ENCODE data around the gene CIAPIN1. TPM values are rescaled to one million over a fixed set of nuclear protein-coding genes. Genes with fewer than 3 reads are reported as not detected.
A peak's percentile ranks its signal among the peaks of the same experiment; 100 is the strongest.

CIAPIN1 gene
- total and polyA plus RNA-seq, 4 donors, result 62.9 to 102 (median 83.4) TPM

DNA sequence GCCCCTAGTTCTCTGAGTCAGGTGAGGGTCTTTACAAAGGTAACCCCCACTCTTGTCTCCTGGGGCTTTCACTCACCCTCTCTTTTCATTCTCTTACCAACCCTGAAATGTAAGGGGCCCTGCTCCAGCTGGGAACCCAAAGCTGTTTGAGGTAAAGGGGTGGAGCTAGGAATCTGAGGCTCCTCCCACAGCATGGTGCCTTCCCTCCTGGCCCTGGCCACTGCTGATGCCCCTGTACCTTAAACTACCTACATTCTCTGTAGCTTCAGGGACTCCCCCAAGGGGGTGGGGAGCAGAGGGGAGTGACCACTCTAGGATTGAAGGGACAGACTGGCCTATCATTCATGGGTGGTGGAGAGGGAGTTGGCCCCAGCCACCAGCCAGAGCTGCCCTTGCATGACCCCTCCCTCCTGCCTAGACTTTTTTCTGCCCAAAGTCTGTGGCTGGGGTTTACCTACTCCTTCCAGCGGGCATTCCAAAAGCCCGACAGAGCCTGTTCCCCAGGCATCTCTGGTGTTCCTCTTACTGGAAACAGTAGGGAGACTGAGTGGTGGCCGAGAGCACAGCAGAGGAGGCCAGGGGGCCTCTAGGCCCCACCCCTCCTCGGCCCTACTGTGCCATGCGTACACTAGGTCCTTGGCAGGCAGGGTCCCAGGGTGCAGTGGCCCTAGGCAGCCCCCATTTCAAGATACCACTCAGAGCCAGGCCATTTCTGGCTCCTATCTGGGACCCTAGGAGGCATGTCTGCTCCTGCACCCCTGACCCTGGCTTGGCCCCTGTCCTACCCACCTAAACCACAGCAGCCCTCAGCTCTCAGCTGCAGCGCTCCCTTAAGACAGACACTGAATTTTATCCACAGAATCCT is 29.6 kb upstream of the CIAPIN1 start:
- H3K27me3 ChIP-seq (ENCODE audit: control insufficient read depth, insufficient read depth, low read length), result no peaks in the 10 kb centered on the region
- no peaks in the 10 kb centered on the region for H3K9me3 ChIP-seq (ENCODE audit: control insufficient read depth, insufficient read depth, low read length)
- WGBS (ENCODE audit: insufficient coverage), result 57% methylated on average over 4 of the region's 6 CpGs
- no peak overlapping the region for H3K4me3 ChIP-seq (ENCODE audit: low read depth, low read length)
- no peak for DNase-seq (ENCODE audit: low read depth in 4 of 6, low spot score in 6 of 6)
- H3K36me3 ChIP-seq (ENCODE audit: control insufficient read depth, insufficient read depth, low read length), result peaks cover 44% of the 10 kb centered on the region
- H3K27ac ChIP-seq (ENCODE audit: low read depth, low read length), result no peak overlapping the region
- H3K4me1 ChIP-seq (ENCODE audit: control insufficient read depth, insufficient read depth, low read length), result peaks cover 75% of the 10 kb centered on the region

DNA sequence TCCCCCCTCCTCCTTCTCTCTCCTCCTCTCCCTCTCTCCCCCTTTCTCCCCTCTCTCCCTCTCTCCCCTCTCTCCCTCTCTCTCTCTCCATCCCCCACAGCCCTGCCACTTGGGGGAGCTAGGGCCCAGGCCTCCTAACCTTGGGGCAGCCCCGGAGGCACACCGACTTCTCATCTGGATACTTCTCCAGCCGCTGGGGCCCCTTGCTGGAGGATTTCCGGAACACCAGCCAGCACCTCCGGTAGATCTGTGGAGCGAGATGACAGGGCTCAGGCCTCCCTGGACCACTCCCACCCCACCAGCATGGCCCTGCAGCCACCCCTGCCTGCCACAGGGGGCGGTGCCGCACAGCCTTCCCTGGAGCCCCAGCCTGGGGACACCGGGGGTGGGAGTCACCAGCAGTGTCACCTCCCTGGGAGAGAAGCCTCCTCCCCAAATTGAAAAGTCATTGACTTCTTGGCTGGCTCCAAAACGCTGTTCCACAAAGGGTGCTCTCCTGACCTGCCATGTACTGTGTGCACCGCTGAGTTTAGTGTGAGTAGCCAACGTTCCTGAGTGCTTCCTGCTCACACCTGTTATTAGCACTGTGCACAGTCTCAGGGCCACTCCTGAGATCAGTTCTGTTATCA is 28.6 kb upstream of the CIAPIN1 start:
- H3K4me1 ChIP-seq (ENCODE audit: control insufficient read depth, insufficient read depth, low read length), result peaks cover 72% of the 10 kb centered on the region
- H3K36me3 ChIP-seq (ENCODE audit: control insufficient read depth, insufficient read depth, low read length), result peaks cover 50% of the 10 kb centered on the region
- no peak overlapping the region for H3K4me3 ChIP-seq (ENCODE audit: low read depth, low read length)
- DNase-seq (ENCODE audit: low read depth in 4 of 6, low spot score in 6 of 6), result peak in 1 of 6 donors; percentile 33
- H3K27ac ChIP-seq (ENCODE audit: low read depth, low read length), result no peak overlapping the region
- WGBS (ENCODE audit: insufficient coverage), result 6% methylated on average over 12 of the region's 12 CpGs
- no peaks in the 10 kb centered on the region for H3K27me3 ChIP-seq (ENCODE audit: control insufficient read depth, insufficient read depth, low read length)
- no peaks in the 10 kb centered on the region for H3K9me3 ChIP-seq (ENCODE audit: control insufficient read depth, insufficient read depth, low read length)

DNA sequence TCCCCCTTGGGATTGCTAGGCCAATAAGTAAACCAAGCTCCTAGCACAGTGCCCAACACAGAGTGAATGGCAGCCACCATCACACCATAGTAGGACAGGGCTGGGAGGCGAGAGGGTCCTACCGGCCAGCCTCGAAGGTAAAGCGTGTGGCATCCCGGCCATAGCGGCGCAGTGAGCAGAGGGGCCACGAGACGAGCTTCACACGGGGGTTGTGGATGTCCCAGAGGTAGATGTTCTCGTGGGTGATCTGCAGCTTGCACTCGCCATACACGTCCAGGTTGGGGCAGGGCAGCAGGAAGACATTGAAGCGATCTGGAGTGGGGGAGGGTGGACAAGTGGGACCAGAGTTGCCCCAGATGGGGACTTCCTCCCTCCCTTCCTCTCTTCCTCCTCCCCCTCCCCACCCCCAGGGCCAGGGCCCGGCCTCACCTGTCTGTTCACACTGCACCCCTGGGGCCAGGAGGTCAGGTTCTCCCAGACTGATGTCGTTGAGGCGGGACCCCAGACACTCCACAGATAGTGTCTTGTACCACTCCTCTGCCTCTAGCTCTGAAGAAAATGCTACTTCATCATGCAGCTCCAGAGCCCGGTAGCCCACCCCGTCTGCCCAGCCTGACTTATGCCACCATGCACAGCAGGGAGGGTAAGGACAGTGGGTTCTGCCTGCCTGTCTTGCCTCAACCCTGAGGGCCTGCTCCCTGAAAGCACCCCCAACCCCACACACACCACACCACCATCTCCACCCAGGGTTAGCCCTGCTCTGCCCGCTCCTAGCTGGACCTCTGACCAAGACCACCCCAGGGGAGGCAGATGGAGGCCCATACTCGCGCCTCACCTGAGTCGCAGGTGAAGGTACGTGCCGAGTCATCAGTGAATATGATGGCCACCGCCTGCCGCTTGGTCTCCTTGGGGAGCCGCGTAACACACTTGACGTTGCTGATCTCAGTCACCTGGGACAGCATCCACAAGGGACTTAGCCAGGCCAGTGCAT is 27.8 kb upstream of the CIAPIN1 start:
- Histone ChIP-seq H3K9me3 (ENCODE audit: control insufficient read depth, insufficient read depth, low read length) (no peaks in the 10 kb centered on the region), H3K4me3 (ENCODE audit: low read depth, low read length) (no peak overlapping the region), H3K27me3 (ENCODE audit: control insufficient read depth, insufficient read depth, low read length) (no peaks in the 10 kb centered on the region), H3K4me1 (ENCODE audit: control insufficient read depth, insufficient read depth, low read length) (peaks cover 64% of the 10 kb centered on the region), H3K27ac (ENCODE audit: low read depth, low read length) (no peak overlapping the region), H3K36me3 (ENCODE audit: control insufficient read depth, insufficient read depth, low read length) (peaks cover 59% of the 10 kb centered on the region)
- DNase-seq (ENCODE audit: low read depth in 4 of 6, low spot score in 6 of 6), result no peak
- WGBS (ENCODE audit: insufficient coverage), result 77% methylated on average over 23 of the region's 30 CpGs

DNA sequence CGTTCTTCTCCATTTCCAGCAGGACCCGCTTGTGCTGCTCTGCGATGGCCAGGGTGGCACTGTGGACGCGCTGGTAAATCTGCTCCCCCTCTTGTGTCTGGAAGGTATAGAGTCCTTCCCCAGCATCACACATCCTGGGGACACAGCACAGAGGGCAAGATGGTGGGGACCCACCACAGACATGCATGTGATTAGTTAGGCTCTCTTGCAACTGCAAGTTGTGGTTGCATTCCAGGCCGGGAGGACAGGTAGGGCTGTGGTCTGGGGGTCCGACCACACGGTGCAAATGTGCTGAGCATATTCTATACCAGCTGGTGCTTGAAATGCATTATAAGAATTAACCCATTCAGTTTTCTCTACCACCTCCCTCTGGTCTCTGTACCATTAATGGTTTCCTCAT is 26.7 kb upstream of the CIAPIN1 start:
- WGBS (ENCODE audit: insufficient coverage), result 75% methylated on average over 3 of the region's 8 CpGs
- H3K27me3 ChIP-seq (ENCODE audit: control insufficient read depth, insufficient read depth, low read length), result no peaks in the 10 kb centered on the region
- H3K4me3 ChIP-seq (ENCODE audit: low read depth, low read length), result no peak overlapping the region
- peaks cover 53% of the 10 kb centered on the region for H3K4me1 ChIP-seq (ENCODE audit: control insufficient read depth, insufficient read depth, low read length)
- H3K27ac ChIP-seq (ENCODE audit: low read depth, low read length), result no peak overlapping the region
- H3K9me3 ChIP-seq (ENCODE audit: control insufficient read depth, insufficient read depth, low read length), result no peaks in the 10 kb centered on the region
- no peak for DNase-seq (ENCODE audit: low read depth in 4 of 6, low spot score in 6 of 6)
- H3K36me3 ChIP-seq (ENCODE audit: control insufficient read depth, insufficient read depth, low read length), result peaks cover 69% of the 10 kb centered on the region

DNA sequence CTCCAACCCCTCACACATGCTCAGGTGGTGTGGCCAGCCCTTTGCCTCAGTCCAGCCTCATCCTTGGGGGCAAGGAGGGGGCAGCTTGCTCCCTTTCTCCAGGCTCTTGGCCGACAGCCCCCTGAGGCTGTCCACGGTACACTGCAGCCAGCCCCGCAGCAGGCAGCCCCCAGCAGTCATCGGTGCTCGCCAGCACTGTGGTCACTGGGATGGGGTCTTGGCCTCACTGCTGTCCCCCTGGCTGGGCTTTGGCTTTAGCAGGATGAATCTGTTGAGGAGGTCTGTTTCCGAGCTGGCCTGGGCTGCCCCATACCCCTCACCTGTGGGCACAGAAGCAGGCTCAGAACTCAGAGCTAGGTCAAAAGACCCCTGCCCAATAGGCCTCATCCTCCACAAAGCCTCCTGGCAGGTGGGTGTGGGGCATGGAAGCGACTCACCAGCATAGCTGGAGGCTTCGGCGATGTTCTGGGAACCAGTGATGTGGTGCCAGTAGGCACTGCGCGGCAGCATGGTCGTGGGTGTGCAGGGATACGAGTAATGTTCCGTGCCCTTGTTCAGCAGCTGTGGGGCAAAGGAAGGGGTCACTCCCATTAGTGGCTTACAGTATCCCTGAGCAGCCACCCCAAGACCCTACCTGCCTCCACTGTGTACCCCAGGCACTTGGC is 26.1 kb upstream of the CIAPIN1 start:
- H3K4me3 ChIP-seq (ENCODE audit: low read depth, low read length), result no peak overlapping the region
- no peak overlapping the region for H3K27ac ChIP-seq (ENCODE audit: low read depth, low read length)
- no peaks in the 10 kb centered on the region for H3K27me3 ChIP-seq (ENCODE audit: control insufficient read depth, insufficient read depth, low read length)
- 67% methylated on average over 9 of the region's 14 CpGs for WGBS (ENCODE audit: insufficient coverage)
- DNase-seq (ENCODE audit: low read depth in 4 of 6, low spot score in 6 of 6), result no peak
- H3K4me1 ChIP-seq (ENCODE audit: control insufficient read depth, insufficient read depth, low read length), result peaks cover 47% of the 10 kb centered on the region
- H3K9me3 ChIP-seq (ENCODE audit: control insufficient read depth, insufficient read depth, low read length), result no peaks in the 10 kb centered on the region
- peaks cover 72% of the 10 kb centered on the region for H3K36me3 ChIP-seq (ENCODE audit: control insufficient read depth, insufficient read depth, low read length)

DNA sequence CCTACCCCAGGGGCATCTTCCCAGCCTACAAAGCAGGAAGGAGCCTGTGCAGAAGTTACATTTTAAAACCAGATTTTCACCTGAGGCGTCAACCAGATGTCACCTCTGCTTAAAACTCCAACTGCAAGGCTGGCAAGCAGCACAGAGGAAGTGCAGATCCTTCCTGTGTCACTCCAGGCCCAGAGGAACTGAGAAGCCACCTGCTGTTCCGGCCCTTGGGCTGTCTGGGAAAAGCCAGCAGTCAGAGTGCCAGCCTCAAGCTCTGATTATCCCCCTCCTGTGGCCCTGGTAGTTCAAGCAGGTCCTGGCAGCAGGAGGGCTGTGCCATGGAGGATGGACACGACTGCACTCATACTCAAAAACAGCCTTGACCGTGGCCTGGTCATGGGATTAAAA is 25.5 kb upstream of the CIAPIN1 start:
- H3K36me3 ChIP-seq (ENCODE audit: control insufficient read depth, insufficient read depth, low read length), result peaks cover 74% of the 10 kb centered on the region
- no peak for DNase-seq (ENCODE audit: low read depth in 4 of 6, low spot score in 6 of 6)
- H3K4me3 ChIP-seq (ENCODE audit: low read depth, low read length), result no peak overlapping the region
- no peaks in the 10 kb centered on the region for H3K9me3 ChIP-seq (ENCODE audit: control insufficient read depth, insufficient read depth, low read length)
- H3K4me1 ChIP-seq (ENCODE audit: control insufficient read depth, insufficient read depth, low read length), result peaks cover 41% of the 10 kb centered on the region
- 58% methylated on average over 2 of the region's 4 CpGs for WGBS (ENCODE audit: insufficient coverage)
- no peaks in the 10 kb centered on the region for H3K27me3 ChIP-seq (ENCODE audit: control insufficient read depth, insufficient read depth, low read length)
- H3K27ac ChIP-seq (ENCODE audit: low read depth, low read length), result no peak overlapping the region

DNA sequence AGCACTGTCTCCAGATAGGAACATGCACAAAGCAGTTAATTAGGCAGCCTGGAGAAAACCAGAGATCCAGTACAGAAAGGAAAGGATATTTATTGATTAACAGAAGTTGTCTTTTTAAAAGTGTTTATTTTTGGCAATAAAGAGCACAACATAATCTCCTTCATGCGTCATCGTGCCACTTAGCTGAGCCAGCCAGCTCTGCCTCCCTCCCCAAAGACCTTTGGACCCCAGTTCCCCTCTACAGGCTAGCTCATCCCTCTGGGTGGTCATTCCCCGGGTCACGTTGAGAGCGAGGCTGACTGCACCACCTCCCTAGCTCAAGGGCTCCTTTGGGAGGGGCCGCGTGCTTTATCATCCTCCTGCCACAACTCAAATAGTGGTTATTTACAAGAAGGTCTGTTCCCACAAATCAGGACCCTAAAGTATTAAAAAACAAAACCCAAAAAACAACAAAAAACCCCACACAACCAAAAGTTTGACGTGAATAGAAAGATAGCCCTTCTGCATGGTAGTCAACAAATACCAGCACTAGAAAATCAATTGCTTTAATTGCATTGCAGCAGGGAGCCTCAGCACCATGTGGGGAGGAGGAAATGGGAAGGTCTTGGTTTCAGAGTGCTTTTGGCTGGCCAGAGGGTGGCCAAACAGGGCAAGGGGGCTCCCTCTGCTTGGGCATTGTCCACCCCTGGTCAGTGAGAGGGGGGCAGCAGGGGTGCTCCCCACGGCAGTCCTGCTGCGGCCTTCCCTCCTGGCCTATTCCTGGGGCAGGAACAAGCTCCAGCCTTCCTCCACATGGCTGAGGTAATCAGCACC is 24.9 kb upstream of the CIAPIN1 start:
- Histone ChIP-seq H3K36me3 (ENCODE audit: control insufficient read depth, insufficient read depth, low read length) (peaks cover 71% of the 10 kb centered on the region), H3K27ac (ENCODE audit: low read depth, low read length) (no peak overlapping the region)

DNA sequence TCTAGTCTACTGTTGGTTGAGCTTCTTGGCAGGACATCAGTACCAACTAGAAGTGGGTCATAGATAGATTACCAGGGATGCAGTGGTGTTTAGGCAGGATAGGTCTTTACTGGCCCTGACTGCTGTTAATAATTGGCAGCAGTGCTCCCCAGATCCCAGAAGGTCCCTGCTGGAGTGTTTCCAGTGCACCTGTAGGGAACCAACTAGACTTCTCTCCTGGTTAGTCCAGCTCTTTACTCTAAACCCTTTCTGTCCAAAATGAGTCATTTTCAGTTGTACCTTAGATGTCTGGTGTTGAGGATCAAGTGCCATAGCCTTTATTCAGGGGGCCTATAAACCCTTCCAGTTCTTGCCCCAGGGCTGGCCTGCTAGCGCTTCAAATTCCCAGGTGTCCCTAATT is 24.0 kb upstream of the CIAPIN1 start:
- no peak for DNase-seq (ENCODE audit: low read depth in 4 of 6, low spot score in 6 of 6)
- no peaks in the 10 kb centered on the region for H3K9me3 ChIP-seq (ENCODE audit: control insufficient read depth, insufficient read depth, low read length)
- no CpG with 5 or more reads among the region's 1 CpG for WGBS (ENCODE audit: insufficient coverage)
- no peaks in the 10 kb centered on the region for H3K27me3 ChIP-seq (ENCODE audit: control insufficient read depth, insufficient read depth, low read length)
- no peak overlapping the region for H3K27ac ChIP-seq (ENCODE audit: low read depth, low read length)
- peaks cover 80% of the 10 kb centered on the region for H3K36me3 ChIP-seq (ENCODE audit: control insufficient read depth, insufficient read depth, low read length)
- no peak overlapping the region for H3K4me3 ChIP-seq (ENCODE audit: low read depth, low read length)
- H3K4me1 ChIP-seq (ENCODE audit: control insufficient read depth, insufficient read depth, low read length), result peaks cover 26% of the 10 kb centered on the region

More for the DNA sequence above, 24.9 kb upstream of the CIAPIN1 start:
- H3K27me3 ChIP-seq (ENCODE audit: control insufficient read depth, insufficient read depth, low read length), result no peaks in the 10 kb centered on the region
- no peaks in the 10 kb centered on the region for H3K9me3 ChIP-seq (ENCODE audit: control insufficient read depth, insufficient read depth, low read length)
- H3K4me1 ChIP-seq (ENCODE audit: control insufficient read depth, insufficient read depth, low read length), result peaks cover 35% of the 10 kb centered on the region
- WGBS (ENCODE audit: insufficient coverage), result 65% methylated on average over 4 of the region's 10 CpGs
- no peak overlapping the region for H3K4me3 ChIP-seq (ENCODE audit: low read depth, low read length)
- DNase-seq (ENCODE audit: low read depth in 4 of 6, low spot score in 6 of 6), result peak in 1 of 6 donors; percentile 23
